A549 (cell line): ENCODE results near the gene SEMA5A. TPM values are rescaled to one million over a fixed set of nuclear protein-coding genes. Genes with fewer than 3 reads are reported as not detected.

Source experiments
- ATAC-seq, 2 experiments: fragments of 200-7000 bp in 1 of 2; fragments of >200 bp in 1 of 2; cut with Nextera tagmentation in 1 of 2; cut with Tn5 transposase in 1 of 2; 3 replicates each; pipeline versions ENCODE4 v1.8.0 to v1.9.1; 2018 to 2020; ENCODE audit warnings: mild to moderate bottlenecking in 1 of 2, moderate library complexity in 1 of 2
- CTCF ChIA-PET: fragments of 300-600 bp; sonication (Branson Sonifier 250); formaldehyde crosslinking; extraction: SDS; loops from one replicate; lab custom pipeline; 2021; ENCODE audit warnings: antibody characterized with exemption, inconsistent platforms; lab: Yijun Ruan, JAX
- POLR2A ChIA-PET: fragments of 350-600 bp; formaldehyde crosslinking; extraction: SDS; loops from one replicate; lab custom pipeline; 2021; ENCODE audit warnings: antibody characterized with exemption, inconsistent platforms; lab: Yijun Ruan, JAX
- DNase-seq, 2 experiments: peaks; one replicate each; pipeline versions ENCODE4 v3.0.0 to v3.0.0-alpha.2; 2011 to 2016; ENCODE audit warnings: low read depth in 1 of 2, low spot score in 1 of 2
- FAIRE-seq: peaks from 2 replicates; lab custom pipeline; 2011; peaks lifted over from hg19 to GRCh38; lab: Jason Lieb, UNC
- H3K27ac ChIP-seq, 2 experiments: fragments of >200 bp; sonication (Bioruptor Twin); formaldehyde crosslinking; 3 replicates each; pipeline ENCODE4 v1.5.1; 2016 to 2017
- H3K4me1 ChIP-seq: fragments of >200 bp; sonication (Bioruptor Twin); formaldehyde crosslinking; 3 replicates; pipeline ENCODE4 v1.6.1; 2016
- H3K4me2 ChIP-seq: fragments of >200 bp; sonication (Bioruptor Twin); formaldehyde crosslinking; 3 replicates; pipeline ENCODE4 v1.6.1; 2016
- H3K4me3 ChIP-seq: fragments of >200 bp; sonication (Bioruptor Twin); formaldehyde crosslinking; 3 replicates; pipeline ENCODE4 v1.5.1; 2016
- H3K9me3 ChIP-seq: fragments of >200 bp; sonication (Bioruptor Twin); formaldehyde crosslinking; 3 replicates; pipeline ENCODE4 v1.6.1; 2016
- BHLHE40 ChIP-seq: IDR thresholded peaks from 2 replicates; pipeline ENCODE4 v1.6.1; 2012; ENCODE audit warnings: low read depth, low read length, inconsistent platforms
- CEBPB ChIP-seq, 2 experiments: fragments of >200 bp in 1 of 2; sonication (Bioruptor Twin) in 1 of 2; formaldehyde crosslinking in 1 of 2; IDR thresholded peaks; 2 replicates each; pipeline ENCODE4 v1.6.1; 2012 to 2016
- EHF ChIP-seq: fragments of 250-450 bp; sonication (Bioruptor Pico); IDR thresholded peaks from 2 replicates; pipeline ENCODE4 v1.5.0; 2020; ENCODE audit warnings: mild to moderate bottlenecking
- HDAC2 ChIP-seq: fragments of 200-600 bp; sonication (generic); IDR thresholded peaks from 2 replicates; pipeline ENCODE4 v1.6.1; 2016
- HOXB13 ChIP-seq: fragments of 250-450 bp; sonication (Bioruptor Pico); IDR thresholded peaks from 2 replicates; pipeline ENCODE4 v1.5.0; 2020; ENCODE audit warnings: low read depth, mild to moderate bottlenecking, moderate library complexity
- JUNB ChIP-seq: fragments of >200 bp; sonication (Bioruptor Twin); formaldehyde crosslinking; IDR thresholded peaks from 2 replicates; pipeline ENCODE4 v1.6.1; 2016
- MAFK ChIP-seq: fragments of 450-650 bp; IDR thresholded peaks from 2 replicates; pipeline ENCODE4 v1.6.1; 2014; ENCODE audit not compliant: partially characterized antibody
- NFE2L2 ChIP-seq: fragments of 150-350 bp; conservative IDR thresholded peaks from 2 replicates; pipeline ENCODE4 v1.6.1; 2014; ENCODE audit warnings: low read length
- POLR2AphosphoS2 ChIP-seq: conservative IDR thresholded peaks from 2 replicates; pipeline ENCODE4 v1.6.1; 2012; ENCODE audit warnings: low read length, improper control_type of control experiment, inconsistent platforms
- RAD21 ChIP-seq, 2 experiments: fragments of >200 bp in 1 of 2; sonication (Bioruptor Twin) in 1 of 2; formaldehyde crosslinking in 1 of 2; IDR thresholded peaks in 1 of 2; conservative IDR thresholded peaks in 1 of 2; 2 replicates in 1 of 2; 3 replicates in 1 of 2; pipeline ENCODE4 v1.6.1; 2012 to 2018; ENCODE audit warnings: inconsistent platforms in 1 of 2
- RARB ChIP-seq: fragments of 250-450 bp; sonication (Bioruptor Pico); IDR thresholded peaks from 2 replicates; pipeline ENCODE4 v1.8.0; 2021; ENCODE audit warnings: mild to moderate bottlenecking, moderate library complexity
- RNF2 ChIP-seq: fragments of 200-600 bp; sonication (generic); IDR thresholded peaks from 2 replicates; pipeline ENCODE4 v1.6.1; 2016; ENCODE audit warnings: low read depth, mild to moderate bottlenecking, antibody characterized with exemption, moderate library complexity, borderline replicate concordance
- SMC3 ChIP-seq: fragments of >200 bp; sonication (Bioruptor Twin); formaldehyde crosslinking; IDR thresholded peaks from 3 replicates; pipeline ENCODE4 v1.6.1; 2018; ENCODE audit warnings: inconsistent platforms
- SREBF2 ChIP-seq: fragments of 450-650 bp; IDR thresholded peaks from 2 replicates; pipeline ENCODE4 v1.6.1; 2014; ENCODE audit warnings: mild to moderate bottlenecking, moderate library complexity
- TFCP2L1 ChIP-seq: fragments of 250-450 bp; sonication (Bioruptor Pico); IDR thresholded peaks from 2 replicates; pipeline ENCODE4 v1.5.0; 2021; ENCODE audit warnings: mild to moderate bottlenecking
- WGBS: methylation state at CpG from one replicate; pipeline ENCODE4 v1.1.6; 2017; ENCODE audit errors: missing lambda C conversion rate; 5-methylcytosine and 5-hydroxymethylcytosine counted together
- polyA plus RNA-seq, 4 experiments: library from polyadenylated mRNA; depleted of rRNA in 3 of 4; stranded (reverse); fragments of >200 nt; fragmentation: RNase III in 1 of 4; extraction: RNeasy Plus Mini Kit Qiagen cat#74134 plus additional on column Dnase treatment in 1 of 4; gene quantifications; 2 replicates in 3 of 4; 3 replicates in 1 of 4; pipeline ENCODE4 v1.2.3, GENCODE V29; 2011 to 2017
- TF ChIP-seq, protein P1 (sequence below): fragments of >200 bp; sonication (Bioruptor Twin); formaldehyde crosslinking; IDR thresholded peaks from 3 replicates; pipeline ENCODE4 v1.5.1; 2016
- TF ChIP-seq, protein P2 (sequence below): fragments of 250-450 bp; sonication (Bioruptor Pico); IDR thresholded peaks from 2 replicates; pipeline ENCODE4 v1.5.0; 2020; ENCODE audit warnings: low read depth, mild to moderate bottlenecking, moderate library complexity
- TF ChIP-seq, protein P3 (sequence below): fragments of >200 bp; sonication (Bioruptor Twin); formaldehyde crosslinking; IDR thresholded peaks from 2 replicates; pipeline ENCODE4 v1.6.1; 2016

Gene SEMA5A
- polyA plus RNA-seq, 2 of the 4 experiments (the other 2 are of a cell fraction) = not detected

DNA sequence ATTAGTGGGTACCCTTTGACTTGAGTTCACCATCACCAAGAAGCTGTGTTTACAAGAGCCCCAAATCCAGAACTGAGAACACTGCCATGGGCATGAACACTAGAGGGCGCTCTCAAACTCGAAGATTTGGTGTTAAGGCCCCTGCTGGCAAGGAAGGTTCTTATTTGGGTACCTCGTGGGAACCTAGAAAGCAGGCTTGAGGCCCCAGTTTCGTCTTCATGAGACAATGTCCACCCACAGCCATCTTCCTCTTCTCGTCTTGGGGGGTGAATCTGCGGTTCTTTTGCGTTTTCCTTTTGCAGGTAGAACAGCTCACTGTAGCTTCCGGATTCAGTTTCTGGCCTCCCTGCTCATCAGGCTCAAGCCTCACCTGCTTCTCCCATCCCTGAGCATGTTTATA is 184.0 kb downstream of the SEMA5A start:
- H3K4me3 ChIP-seq = no peak overlapping the region
- WGBS = 5% methylated on average over 8 of the region's 8 CpGs
- DNase-seq (peak; percentile 8 to 66), ATAC-seq (peak in 1 of 2 experiments; percentile 84; a peak in 4 of 6 replicates), FAIRE-seq (no peak)
- no peak overlapping the region for H3K4me2 ChIP-seq
- TF ChIP-seq RAD21 (conservative IDR thresholded peaks at IDR 0.05 in 1 of 2, IDR thresholded peaks at IDR 0.05 in 1 of 2) (peak in 1 of 2 experiments; percentile 43; a peak in 2 of 5 replicates), SMC3 (0 out of 3 replicates have a peak, but pooled peaks have one; percentile 25), CEBPB (IDR thresholded peaks at IDR 0.05) (no peak)
- TF ChIP-seq, protein P1, sequence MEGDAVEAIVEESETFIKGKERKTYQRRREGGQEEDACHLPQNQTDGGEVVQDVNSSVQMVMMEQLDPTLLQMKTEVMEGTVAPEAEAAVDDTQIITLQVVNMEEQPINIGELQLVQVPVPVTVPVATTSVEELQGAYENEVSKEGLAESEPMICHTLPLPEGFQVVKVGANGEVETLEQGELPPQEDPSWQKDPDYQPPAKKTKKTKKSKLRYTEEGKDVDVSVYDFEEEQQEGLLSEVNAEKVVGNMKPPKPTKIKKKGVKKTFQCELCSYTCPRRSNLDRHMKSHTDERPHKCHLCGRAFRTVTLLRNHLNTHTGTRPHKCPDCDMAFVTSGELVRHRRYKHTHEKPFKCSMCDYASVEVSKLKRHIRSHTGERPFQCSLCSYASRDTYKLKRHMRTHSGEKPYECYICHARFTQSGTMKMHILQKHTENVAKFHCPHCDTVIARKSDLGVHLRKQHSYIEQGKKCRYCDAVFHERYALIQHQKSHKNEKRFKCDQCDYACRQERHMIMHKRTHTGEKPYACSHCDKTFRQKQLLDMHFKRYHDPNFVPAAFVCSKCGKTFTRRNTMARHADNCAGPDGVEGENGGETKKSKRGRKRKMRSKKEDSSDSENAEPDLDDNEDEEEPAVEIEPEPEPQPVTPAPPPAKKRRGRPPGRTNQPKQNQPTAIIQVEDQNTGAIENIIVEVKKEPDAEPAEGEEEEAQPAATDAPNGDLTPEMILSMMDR = peak; percentile 37; the same call in 1 of the 3 replicates
- no peaks in the 10 kb centered on the region for H3K4me1 ChIP-seq
- CTCF ChIA-PET = interaction anchor here (0.6 to 1.5 kb wide), 3 partner anchors 785 to 1057 kb away, joined by 3 read pairs; no protein-coding TSS in a partner anchor
- H3K27ac ChIP-seq = no peak overlapping the region
- no peaks in the 10 kb centered on the region for H3K9me3 ChIP-seq
- POLR2A ChIA-PET = no interaction called here

DNA sequence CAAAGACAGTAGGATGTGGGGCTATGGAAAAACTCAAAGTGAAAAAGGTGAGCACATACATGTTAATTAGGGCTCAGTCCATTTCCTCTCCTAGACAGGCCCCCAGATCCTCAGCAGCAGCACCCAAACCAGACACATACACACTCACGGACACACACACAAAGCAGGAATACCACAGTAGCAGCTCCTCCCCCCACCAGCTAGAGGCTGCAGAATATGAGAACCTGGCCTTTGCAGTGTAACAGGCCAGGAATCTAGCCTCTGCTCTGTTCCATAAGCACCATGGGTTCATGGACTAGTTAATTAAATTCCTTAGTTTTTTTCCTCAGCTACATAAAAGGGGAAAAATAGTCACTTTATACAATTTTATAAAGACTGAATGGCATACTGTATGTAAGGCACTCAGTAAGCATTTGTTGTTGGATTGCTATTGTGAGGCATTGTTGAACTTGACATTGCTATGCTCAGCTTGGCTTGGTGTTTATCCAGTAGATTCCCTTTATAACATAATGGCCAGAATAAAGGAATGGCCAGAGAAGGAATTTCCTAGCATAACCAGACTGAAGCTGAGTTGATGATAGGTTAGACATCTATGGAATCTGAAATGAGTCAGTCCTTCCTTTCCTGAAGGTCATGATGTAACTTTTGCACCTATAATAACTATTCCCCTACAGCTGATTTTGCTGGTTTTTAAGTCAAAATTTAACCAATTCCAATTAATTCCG is 186.8 kb downstream of the SEMA5A start:
- POLR2A ChIA-PET = no interaction called here
- FAIRE-seq = no peak
- H3K4me2 ChIP-seq = no peak overlapping the region

DNA sequence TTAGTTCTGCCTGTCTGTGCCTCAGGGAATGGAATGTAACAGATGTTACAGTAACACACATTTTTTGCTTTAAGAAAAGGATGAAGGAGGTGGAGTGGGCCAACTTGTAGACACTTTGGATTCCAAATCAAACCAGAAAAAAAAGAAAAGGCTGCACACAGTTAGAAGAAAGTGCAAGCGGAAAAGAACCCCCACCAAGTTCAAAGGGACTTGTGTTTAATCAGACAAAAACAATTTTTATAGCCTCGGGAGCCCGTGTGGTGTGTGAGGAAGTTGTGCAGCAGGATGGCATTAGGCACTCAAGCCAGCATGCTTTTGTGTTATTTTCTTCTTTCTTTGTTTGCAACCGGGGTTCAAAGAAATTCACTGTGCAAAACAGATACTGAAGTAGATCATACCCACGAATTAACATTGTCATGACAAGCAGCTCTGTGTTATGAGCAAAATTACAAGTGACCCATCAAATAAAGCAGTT is 189.5 kb downstream of the SEMA5A start:
- no peak for DNase-seq
- WGBS = 2% methylated on average over 5 of the region's 5 CpGs
- CTCF ChIA-PET = no interaction called here

More for the DNA sequence above, 186.8 kb downstream of the SEMA5A start:
- 0% methylated on average over 2 of the region's 2 CpGs for WGBS
- Histone ChIP-seq H3K9me3 (no peaks in the 10 kb centered on the region), H3K27ac (no peak overlapping the region), H3K4me1 (no peaks in the 10 kb centered on the region), H3K4me3 (no peak overlapping the region)
- TF ChIP-seq, protein P2, sequence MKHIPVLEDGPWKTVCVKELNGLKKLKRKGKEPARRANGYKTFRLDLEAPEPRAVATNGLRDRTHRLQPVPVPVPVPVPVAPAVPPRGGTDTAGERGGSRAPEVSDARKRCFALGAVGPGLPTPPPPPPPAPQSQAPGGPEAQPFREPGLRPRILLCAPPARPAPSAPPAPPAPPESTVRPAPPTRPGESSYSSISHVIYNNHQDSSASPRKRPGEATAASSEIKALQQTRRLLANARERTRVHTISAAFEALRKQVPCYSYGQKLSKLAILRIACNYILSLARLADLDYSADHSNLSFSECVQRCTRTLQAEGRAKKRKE (CRISPR knock-in tag) = no peak
- no peak for TF ChIP-seq JUNB
- no peak for TF ChIP-seq SMC3
- TF ChIP-seq BHLHE40 = no peak
- no peak for TF ChIP-seq SREBF2
- TF ChIP-seq MAFK = no peak
- TF ChIP-seq, protein P3, sequence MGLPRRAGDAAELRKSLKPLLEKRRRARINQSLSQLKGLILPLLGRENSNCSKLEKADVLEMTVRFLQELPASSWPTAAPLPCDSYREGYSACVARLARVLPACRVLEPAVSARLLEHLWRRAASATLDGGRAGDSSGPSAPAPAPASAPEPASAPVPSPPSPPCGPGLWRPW = no peak
- TF ChIP-seq EHF (CRISPR knock-in tag) = no peak
- TF ChIP-seq NFE2L2 = no peak
- no peak for TF ChIP-seq RARB (CRISPR knock-in tag)
- TF ChIP-seq RNF2 = no peak
- no peak for TF ChIP-seq HOXB13
- TF ChIP-seq, protein P1 = no peak
- TF ChIP-seq HDAC2 = no peak
- no peak for TF ChIP-seq CEBPB (IDR thresholded peaks at IDR 0.05)
- no peak for TF ChIP-seq POLR2AphosphoS2
- TF ChIP-seq, all 56 proteins: peak for 0
- ATAC-seq = no peak
- DNase-seq = no peak
- CTCF ChIA-PET = interaction anchor here (1.1 kb wide), 1 partner anchor 786 kb away, joined by 3 read pairs; no protein-coding TSS in a partner anchor

More for the DNA sequence above, 189.5 kb downstream of the SEMA5A start:
- Histone ChIP-seq H3K27ac (no peak overlapping the region), H3K4me2 (no peak overlapping the region), H3K4me3 (no peak overlapping the region), H3K9me3 (no peaks in the 10 kb centered on the region), H3K4me1 (no peaks in the 10 kb centered on the region)
- FAIRE-seq (no peak), ATAC-seq (no peak)
- TF ChIP-seq TFCP2L1 (CRISPR knock-in tag) = no peak
- TF ChIP-seq, protein P1 = no peak
- POLR2A ChIA-PET = no interaction called here
